T-helper 1 cell treated with Interleukin-12 subunit alpha and Interleukin-12 subunit beta and Interleukin-4 antibody, amounts not matched to agents 30 μg/mL and 1 μg/mL, for 36 hours (primary cell): Measurements from ENCODE around the gene ZSWIM9.

Experiments
- H3K27ac Mint-ChIP-seq: one replicate; pipeline ENCODE4 v1.8.0; 2021; ENCODE audit warnings: mild to moderate bottlenecking, mixed read lengths
- H3K27me3 Mint-ChIP-seq: one replicate; pipeline ENCODE4 v1.8.0; 2021; ENCODE audit warnings: low read depth, mixed read lengths
- H3K36me3 Mint-ChIP-seq: one replicate; pipeline ENCODE4 v1.8.0; 2021; ENCODE audit warnings: low read depth, mixed read lengths
- H3K4me1 Mint-ChIP-seq: one replicate; pipeline ENCODE4 v1.8.0; 2021; ENCODE audit warnings: low read depth, mixed read lengths
- H3K4me3 Mint-ChIP-seq: one replicate; pipeline ENCODE4 v1.8.0; 2021; ENCODE audit warnings: mild to moderate bottlenecking, moderate library complexity, mixed read lengths
- H3K9me3 Mint-ChIP-seq: one replicate; pipeline ENCODE4 v1.8.0; 2021; ENCODE audit warnings: mixed read lengths

ZSWIM9 gene

GRCh38 chr19:48169939-48170803, at the start of gene ZSWIM9, which contains the start of gene LIG1:
Gene ZSWIM9, plus strand, starts transcription at chr19:48170680. Its CDS starts 1,123 bp downstream, at chr19:48171803.
Gene LIG1, minus strand, starts transcription at chr19:48170344. Its CDS starts 4,778 bp downstream, at chr19:48165566.
- no peaks in the 10 kb centered on the region for H3K27me3 Mint-ChIP-seq

GRCh38 chr19:48121066-48121465, 49.4 kb upstream of the ZSWIM9 start:
- Mint-ChIP-seq H3K9me3 (no peaks in the 10 kb centered on the region), H3K27me3 (no peaks in the 10 kb centered on the region), H3K36me3 (peaks cover 34% of the 10 kb centered on the region), H3K27ac (no peak overlapping the region), H3K4me3 (no peak overlapping the region), H3K4me1 (peaks cover 18% of the 10 kb centered on the region)

More at GRCh38 chr19:48169939-48170803, at the start of gene ZSWIM9, which contains the start of gene LIG1:
- no peaks in the 10 kb centered on the region for H3K9me3 Mint-ChIP-seq
- H3K4me3 Mint-ChIP-seq: peak within 1 kb of the TSS; percentile 95
- H3K27ac Mint-ChIP-seq: peak within 1 kb of the TSS; percentile 95
- H3K36me3 Mint-ChIP-seq: peaks cover 27% of the 10 kb centered on the region
- peaks cover 26% of the 10 kb centered on the region for H3K4me1 Mint-ChIP-seq

GRCh38 chr19:48121909-48122371, 48.5 kb upstream of the ZSWIM9 start:
- Mint-ChIP-seq H3K27me3 (no peaks in the 10 kb centered on the region), H3K36me3 (peaks cover 38% of the 10 kb centered on the region), H3K4me1 (peaks cover 18% of the 10 kb centered on the region), H3K4me3 (no peak overlapping the region), H3K9me3 (no peaks in the 10 kb centered on the region), H3K27ac (peak overlapping the region; percentile 88)

GRCh38 chr19:48122421-48122820, 48.1 kb upstream of the ZSWIM9 start:
- H3K4me3 Mint-ChIP-seq: peak overlapping the region; percentile 41
- no peaks in the 10 kb centered on the region for H3K27me3 Mint-ChIP-seq
- no peaks in the 10 kb centered on the region for H3K9me3 Mint-ChIP-seq
- peaks cover 18% of the 10 kb centered on the region for H3K4me1 Mint-ChIP-seq
- peaks cover 42% of the 10 kb centered on the region for H3K36me3 Mint-ChIP-seq
- H3K27ac Mint-ChIP-seq: peak overlapping the region; percentile 88

- Mint-ChIP-seq H3K9me3 (no peaks in the 10 kb centered on the region), H3K4me3 (no peak overlapping the region), H3K27ac (no peak overlapping the region), H3K4me1 (peaks cover 11% of the 10 kb centered on the region), H3K27me3 (no peaks in the 10 kb centered on the region), H3K36me3 (peaks cover 46% of the 10 kb centered on the region)
Observed at GRCh38 chr19:48123907-48124651, 46.4 kb upstream of the ZSWIM9 start.

GRCh38 chr19:48127561-48127960, 42.9 kb upstream of the ZSWIM9 start:
- Mint-ChIP-seq H3K27ac (no peak overlapping the region), H3K4me3 (no peak overlapping the region), H3K4me1 (peaks cover 4% of the 10 kb centered on the region), H3K36me3 (peaks cover 47% of the 10 kb centered on the region), H3K27me3 (no peaks in the 10 kb centered on the region), H3K9me3 (no peaks in the 10 kb centered on the region)

- Mint-ChIP-seq H3K27ac (no peak overlapping the region), H3K4me3 (no peak overlapping the region), H3K4me1 (peaks cover 2% of the 10 kb centered on the region), H3K36me3 (peaks cover 25% of the 10 kb centered on the region), H3K27me3 (no peaks in the 10 kb centered on the region), H3K9me3 (no peaks in the 10 kb centered on the region)
Observed at GRCh38 chr19:48133094-48133493, 37.4 kb upstream of the ZSWIM9 start.

GRCh38 chr19:48135411-48135810, 35.1 kb upstream of the ZSWIM9 start:
- no peak overlapping the region for H3K27ac Mint-ChIP-seq
- H3K27me3 Mint-ChIP-seq: no peaks in the 10 kb centered on the region
- H3K4me1 Mint-ChIP-seq: peaks cover 2% of the 10 kb centered on the region
- H3K36me3 Mint-ChIP-seq: peaks cover 24% of the 10 kb centered on the region
- H3K9me3 Mint-ChIP-seq: no peaks in the 10 kb centered on the region
- H3K4me3 Mint-ChIP-seq: no peak overlapping the region

- Mint-ChIP-seq H3K27ac (no peak overlapping the region), H3K36me3 (peaks cover 21% of the 10 kb centered on the region), H3K9me3 (no peaks in the 10 kb centered on the region), H3K4me1 (peaks cover 2% of the 10 kb centered on the region), H3K27me3 (no peaks in the 10 kb centered on the region), H3K4me3 (no peak overlapping the region)
Observed at GRCh38 chr19:48136547-48136946, 33.9 kb upstream of the ZSWIM9 start.

GRCh38 chr19:48137411-48137810, 33.1 kb upstream of the ZSWIM9 start:
- Mint-ChIP-seq H3K9me3 (no peaks in the 10 kb centered on the region), H3K4me3 (no peak overlapping the region), H3K4me1 (peaks cover 2% of the 10 kb centered on the region), H3K36me3 (peaks cover 16% of the 10 kb centered on the region), H3K27ac (no peak overlapping the region), H3K27me3 (no peaks in the 10 kb centered on the region)

- H3K27ac Mint-ChIP-seq: no peak overlapping the region
- no peak overlapping the region for H3K4me3 Mint-ChIP-seq
- H3K27me3 Mint-ChIP-seq: no peaks in the 10 kb centered on the region
- H3K36me3 Mint-ChIP-seq: peaks cover 26% of the 10 kb centered on the region
- H3K4me1 Mint-ChIP-seq: peaks cover 2% of the 10 kb centered on the region
- no peaks in the 10 kb centered on the region for H3K9me3 Mint-ChIP-seq
Observed at GRCh38 chr19:48139053-48139452, 31.4 kb upstream of the ZSWIM9 start.

- peaks cover 13% of the 10 kb centered on the region for H3K36me3 Mint-ChIP-seq
Observed at GRCh38 chr19:48147597-48148175, 22.8 kb upstream of the ZSWIM9 start.

GRCh38 chr19:48148576-48148975, 21.9 kb upstream of the ZSWIM9 start:
- H3K4me1 Mint-ChIP-seq: peaks cover 2% of the 10 kb centered on the region
- no peaks in the 10 kb centered on the region for H3K9me3 Mint-ChIP-seq
- H3K36me3 Mint-ChIP-seq: peaks cover 7% of the 10 kb centered on the region
- H3K4me3 Mint-ChIP-seq: no peak overlapping the region
- H3K27me3 Mint-ChIP-seq: no peaks in the 10 kb centered on the region
- no peak overlapping the region for H3K27ac Mint-ChIP-seq

More at GRCh38 chr19:48147597-48148175, 22.8 kb upstream of the ZSWIM9 start:
- Mint-ChIP-seq H3K4me1 (peaks cover 2% of the 10 kb centered on the region), H3K27me3 (no peaks in the 10 kb centered on the region), H3K27ac (no peak overlapping the region), H3K9me3 (no peaks in the 10 kb centered on the region), H3K4me3 (no peak overlapping the region)

- H3K27ac Mint-ChIP-seq: no peak overlapping the region
- H3K36me3 Mint-ChIP-seq: peaks cover 9% of the 10 kb centered on the region
Observed at GRCh38 chr19:48149430-48149829, 21.1 kb upstream of the ZSWIM9 start.

More at GRCh38 chr19:48149430-48149829, 21.1 kb upstream of the ZSWIM9 start:
- H3K9me3 Mint-ChIP-seq: no peaks in the 10 kb centered on the region
- peaks cover 2% of the 10 kb centered on the region for H3K4me1 Mint-ChIP-seq
- H3K27me3 Mint-ChIP-seq: no peaks in the 10 kb centered on the region
- H3K4me3 Mint-ChIP-seq: no peak overlapping the region
